ENCODE measurements around the gene DUS1L.

The DUS1L gene

GRCh38 chr17:82094931-82095776, 29.6 kb upstream of the DUS1L start:
- H3K27ac ChIP-seq (ENCODE audit: low read length): no peak overlapping the region
- no peak overlapping the region for H2AFZ ChIP-seq (ENCODE audit: low read depth, low read length)
- no peaks in the 10 kb centered on the region for H3K27me3 ChIP-seq (ENCODE audit: low read depth, low read length)
- H3K79me2 ChIP-seq (ENCODE audit: low read length): peaks cover 64% of the 10 kb centered on the region
- H4K20me1 ChIP-seq (ENCODE audit: insufficient read depth, low read length): peaks cover 26% of the 10 kb centered on the region
- no peak overlapping the region for H3K4me3 ChIP-seq (ENCODE audit: low read length)
- H3K9ac ChIP-seq (ENCODE audit: low read length): no peak overlapping the region
- H3K4me2 ChIP-seq (ENCODE audit: low read length): no peak overlapping the region
- H3K4me1 ChIP-seq (ENCODE audit: low read length): peaks cover 15% of the 10 kb centered on the region
- no peaks in the 10 kb centered on the region for H3K9me3 ChIP-seq (ENCODE audit: insufficient read depth, low read length)
- H3K36me3 ChIP-seq (replicated peaks; ENCODE audit: low read depth, low read length): peaks cover 64% of the 10 kb centered on the region
- TF ChIP-seq CTCF (IDR thresholded peaks at IDR 0.05; ENCODE audit: low read depth, low read length): no peak

- H2AFZ ChIP-seq (ENCODE audit: low read depth, low read length): no peak overlapping the region
- H3K27ac ChIP-seq (ENCODE audit: low read length): no peak overlapping the region
- no peaks in the 10 kb centered on the region for H3K27me3 ChIP-seq (ENCODE audit: low read depth, low read length)
- H3K79me2 ChIP-seq (ENCODE audit: low read length): peaks cover 50% of the 10 kb centered on the region
- H3K9ac ChIP-seq (ENCODE audit: low read length): no peak overlapping the region
- no peak for TF ChIP-seq CTCF (IDR thresholded peaks at IDR 0.05; ENCODE audit: low read depth, low read length)
- no peak for TF ChIP-seq EZH2phosphoT487 (IDR thresholded peaks at IDR 0.05; ENCODE audit: low read depth)
- H3K9me3 ChIP-seq (ENCODE audit: insufficient read depth, low read length): no peaks in the 10 kb centered on the region
- H4K20me1 ChIP-seq (ENCODE audit: insufficient read depth, low read length): peaks cover 26% of the 10 kb centered on the region
- peaks cover 82% of the 10 kb centered on the region for H3K36me3 ChIP-seq (replicated peaks; ENCODE audit: low read depth, low read length)
- H3K4me3 ChIP-seq (ENCODE audit: low read length): no peak overlapping the region
- H3K4me2 ChIP-seq (ENCODE audit: low read length): no peak overlapping the region
- peaks cover 7% of the 10 kb centered on the region for H3K4me1 ChIP-seq (ENCODE audit: low read length)
These were observed 27.6 kb upstream of the DUS1L start for GRCh38 chr17:82092995-82093751.

GRCh38 chr17:82092628-82092994, 27.0 kb upstream of the DUS1L start:
- peaks cover 7% of the 10 kb centered on the region for H3K4me1 ChIP-seq (ENCODE audit: low read length)
- no peak overlapping the region for H3K9ac ChIP-seq (ENCODE audit: low read length)
- peaks cover 30% of the 10 kb centered on the region for H4K20me1 ChIP-seq (ENCODE audit: insufficient read depth, low read length)
- no peaks in the 10 kb centered on the region for H3K27me3 ChIP-seq (ENCODE audit: low read depth, low read length)
- TF ChIP-seq EZH2phosphoT487 (IDR thresholded peaks at IDR 0.05; ENCODE audit: low read depth) (no peak), CTCF (IDR thresholded peaks at IDR 0.05; ENCODE audit: low read depth, low read length) (no peak)
- no peaks in the 10 kb centered on the region for H3K9me3 ChIP-seq (ENCODE audit: insufficient read depth, low read length)
- no peak overlapping the region for H3K27ac ChIP-seq (ENCODE audit: low read length)
- peaks cover 46% of the 10 kb centered on the region for H3K79me2 ChIP-seq (ENCODE audit: low read length)
- no peak overlapping the region for H2AFZ ChIP-seq (ENCODE audit: low read depth, low read length)
- H3K36me3 ChIP-seq (replicated peaks; ENCODE audit: low read depth, low read length): peaks cover 87% of the 10 kb centered on the region
- no peak overlapping the region for H3K4me3 ChIP-seq (ENCODE audit: low read length)
- no peak overlapping the region for H3K4me2 ChIP-seq (ENCODE audit: low read length)

- Histone ChIP-seq H3K79me2 (ENCODE audit: low read length) (peaks cover 41% of the 10 kb centered on the region), H3K4me2 (ENCODE audit: low read length) (no peak overlapping the region), H3K36me3 (replicated peaks; ENCODE audit: low read depth, low read length) (peaks cover 90% of the 10 kb centered on the region), H3K4me1 (ENCODE audit: low read length) (peaks cover 7% of the 10 kb centered on the region), H3K27ac (ENCODE audit: low read length) (no peak overlapping the region), H3K9ac (ENCODE audit: low read length) (no peak overlapping the region), H4K20me1 (ENCODE audit: insufficient read depth, low read length) (peaks cover 32% of the 10 kb centered on the region), H3K4me3 (ENCODE audit: low read length) (no peak overlapping the region), H3K27me3 (ENCODE audit: low read depth, low read length) (no peaks in the 10 kb centered on the region), H3K9me3 (ENCODE audit: insufficient read depth, low read length) (no peaks in the 10 kb centered on the region), H2AFZ (ENCODE audit: low read depth, low read length) (no peak overlapping the region)
- TF ChIP-seq CTCF (IDR thresholded peaks at IDR 0.05; ENCODE audit: low read depth, low read length) (no peak), EZH2phosphoT487 (IDR thresholded peaks at IDR 0.05; ENCODE audit: low read depth) (no peak)
These were observed 26.5 kb upstream of the DUS1L start for GRCh38 chr17:82092094-82092586.
